Aorta (tissue), 5 donors: ENCODE results near the gene MAP3K13. TPM values are rescaled to one million over a fixed set of nuclear protein-coding genes. Genes with fewer than 3 reads are reported as not detected.
A peak's percentile ranks its signal among the peaks of the same experiment; 100 is the strongest.

Experiments
- ATAC-seq: fragments of 200-7000 bp; cut with Tn5 transposase; one replicate; pipeline ENCODE4 v1.9.1; 2022; ENCODE audit warnings: moderate library complexity; ENCODE audit not compliant: low FRiP score
- DNase-seq, 2 donors: peaks; one replicate each; pipeline ENCODE4 v3.0.0-alpha.2; 2020
- H3K27ac ChIP-seq, 2 donors: one replicate each; pipeline ENCODE4 v1.5.1; 2013; ENCODE audit warnings: low read length in 2 of 2, mild to moderate bottlenecking in 2 of 2, moderate library complexity in 2 of 2, control low read depth in 1 of 2, inconsistent platforms in 1 of 2, low read depth in 1 of 2
- H3K27me3 ChIP-seq, 2 donors: one replicate each; pipeline ENCODE4 v1.6.1; 2013; ENCODE audit warnings: control low read depth in 1 of 2, low read length in 1 of 2, mild to moderate bottlenecking in 1 of 2, moderate library complexity in 1 of 2; ENCODE audit not compliant: insufficient read depth in 2 of 2, control insufficient read depth in 1 of 2
- H3K36me3 ChIP-seq, 2 donors: one replicate each; pipeline ENCODE4 v1.6.1; 2013; ENCODE audit warnings: control low read depth in 1 of 2, low read length in 1 of 2, mild to moderate bottlenecking in 1 of 2; ENCODE audit not compliant: insufficient read depth in 2 of 2, control insufficient read depth in 1 of 2
- H3K4me1 ChIP-seq, 2 donors: one replicate each; pipeline ENCODE4 v1.6.1; 2013; ENCODE audit warnings: low read length in 2 of 2, control low read depth in 1 of 2, mild to moderate bottlenecking in 1 of 2, moderate library complexity in 1 of 2; ENCODE audit not compliant: insufficient read depth in 2 of 2, control insufficient read depth in 1 of 2
- H3K4me3 ChIP-seq, 2 donors: one replicate each; pipeline ENCODE4 v1.5.1; 2013; ENCODE audit warnings: low read length in 2 of 2, control low read depth in 1 of 2, mild to moderate bottlenecking in 1 of 2
- H3K9me3 ChIP-seq: one replicate; pipeline ENCODE4 v1.6.1; 2013; ENCODE audit warnings: mild to moderate bottlenecking, low read length; ENCODE audit not compliant: control insufficient read depth
- WGBS, 2 donors: extraction: QIAGEN DNeasy Blood & Tissue Kit; methylation state at CpG; one replicate each; pipeline ENCODE4 v1.1.7; 2013; 5-methylcytosine and 5-hydroxymethylcytosine counted together
- intact Hi-C, 2 donors: fragments of 100-400 bp; cut with DNase I; formaldehyde crosslinking; loops; one replicate each; pipeline versions ENCODE4 v1.14.2 to v1.15.0; 2022
- long read RNA-seq, 2 donors: library from polyadenylated mRNA; unstranded; transcript quantifications; one replicate each; pipeline ENCODE4 v2.0.0, GENCODE V29; 2020 to 2021
- polyA plus RNA-seq, 2 donors: library from polyadenylated mRNA; stranded (reverse); fragments of 200-250 nt; gene quantifications; one replicate each; pipeline ENCODE4 v1.2.3, GENCODE V29; 2013
- total RNA-seq, 2 donors: library from RNA; stranded (reverse); fragmentation: NEBNext Ultra II Directional; extraction: Animal tissue kit (Norgen Biotek cat#: 25700); gene quantifications; one replicate each; pipeline ENCODE4 v1.2.1, GENCODE V29; 2021
- donor health status: healthy with polysubstance abuse.
- donor health status: Bipolar disorder and iron deficiency.
- donor health status: DM: no; HTN: no; CAD: no.
- donor health status: DM: no; HTN: no; CAD: no.
- donor health status: DM: yes; HTN: yes; CAD: no.

Gene MAP3K13, protein sequence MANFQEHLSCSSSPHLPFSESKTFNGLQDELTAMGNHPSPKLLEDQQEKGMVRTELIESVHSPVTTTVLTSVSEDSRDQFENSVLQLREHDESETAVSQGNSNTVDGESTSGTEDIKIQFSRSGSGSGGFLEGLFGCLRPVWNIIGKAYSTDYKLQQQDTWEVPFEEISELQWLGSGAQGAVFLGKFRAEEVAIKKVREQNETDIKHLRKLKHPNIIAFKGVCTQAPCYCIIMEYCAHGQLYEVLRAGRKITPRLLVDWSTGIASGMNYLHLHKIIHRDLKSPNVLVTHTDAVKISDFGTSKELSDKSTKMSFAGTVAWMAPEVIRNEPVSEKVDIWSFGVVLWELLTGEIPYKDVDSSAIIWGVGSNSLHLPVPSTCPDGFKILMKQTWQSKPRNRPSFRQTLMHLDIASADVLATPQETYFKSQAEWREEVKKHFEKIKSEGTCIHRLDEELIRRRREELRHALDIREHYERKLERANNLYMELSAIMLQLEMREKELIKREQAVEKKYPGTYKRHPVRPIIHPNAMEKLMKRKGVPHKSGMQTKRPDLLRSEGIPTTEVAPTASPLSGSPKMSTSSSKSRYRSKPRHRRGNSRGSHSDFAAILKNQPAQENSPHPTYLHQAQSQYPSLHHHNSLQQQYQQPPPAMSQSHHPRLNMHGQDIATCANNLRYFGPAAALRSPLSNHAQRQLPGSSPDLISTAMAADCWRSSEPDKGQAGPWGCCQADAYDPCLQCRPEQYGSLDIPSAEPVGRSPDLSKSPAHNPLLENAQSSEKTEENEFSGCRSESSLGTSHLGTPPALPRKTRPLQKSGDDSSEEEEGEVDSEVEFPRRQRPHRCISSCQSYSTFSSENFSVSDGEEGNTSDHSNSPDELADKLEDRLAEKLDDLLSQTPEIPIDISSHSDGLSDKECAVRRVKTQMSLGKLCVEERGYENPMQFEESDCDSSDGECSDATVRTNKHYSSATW
- total RNA-seq (10 to 100 TPM; 25.3 to 28.7 TPM), polyA plus RNA-seq (10 to 100 TPM; 19.8 to 38.4 TPM)
- long read RNA-seq, donor 1, transcript MAP3K13-212 (3 exons, 1,681 nt), result major isoform, 8 of 23 reads
- long read RNA-seq, donor 1, partial matches to known transcripts, result 3 of 23 reads
- long read RNA-seq, donor 1, other reads (novel, unspliced or antisense), result 12 of 23 reads
- long read RNA-seq, donor 2, transcript MAP3K13-212 (3 exons, 1,681 nt), result major isoform, 10 of 19 reads
- long read RNA-seq, donor 2, partial matches to known transcripts, result 2 of 19 reads
- long read RNA-seq, donor 2, other reads (novel, unspliced or antisense), result 7 of 19 reads

DNA sequence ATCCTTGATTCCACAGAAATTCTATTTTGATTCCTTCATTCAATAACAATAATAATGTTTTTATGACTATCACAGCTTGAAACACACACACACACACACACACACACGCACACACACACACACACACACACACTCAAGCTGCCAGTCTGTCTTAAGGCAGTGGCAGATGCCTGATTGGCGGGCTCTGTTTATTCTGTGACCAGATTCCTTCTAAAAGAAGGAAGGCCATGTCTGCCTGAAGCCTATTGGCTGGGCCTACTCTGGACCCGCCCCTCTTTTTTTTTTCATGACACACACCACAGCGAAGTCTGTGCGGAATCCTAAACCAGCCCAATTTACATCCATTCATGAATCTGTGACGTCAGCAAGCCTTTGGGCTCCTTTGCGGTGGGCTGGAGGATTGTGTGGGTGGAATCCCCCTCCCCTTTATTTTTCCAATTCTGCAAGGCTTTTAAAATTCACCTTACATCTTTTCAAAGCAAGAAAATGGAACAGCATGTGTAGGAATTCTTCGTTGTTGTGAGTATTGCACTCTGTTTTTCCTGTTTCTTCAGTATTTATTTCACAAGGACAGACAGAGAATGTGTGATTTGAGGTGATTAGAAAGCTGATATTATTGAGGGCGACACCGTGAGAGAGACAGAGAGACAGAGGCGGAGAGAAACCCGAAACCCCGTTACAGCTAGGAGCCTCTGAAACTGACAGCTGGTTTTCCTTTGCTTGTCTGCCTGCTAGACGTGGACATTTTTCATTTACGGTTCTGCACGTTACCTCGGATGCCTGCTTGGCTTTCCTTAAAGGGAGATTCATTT is at the start of gene MAP3K13:
Gene MAP3K13, plus strand, starts transcription at position 287 of the 812 bp plus-strand sequence. CDS start 65,446 bp downstream, outside the sequence.
- no peaks in the 10 kb centered on the region for H3K27me3 ChIP-seq
- peaks cover 0 to 1% of the 10 kb centered on the region in 2 donors for H3K4me1 ChIP-seq
- 2 to 3% methylated on average over 17 of the region's 17 CpGs for WGBS, 2 donors
- H3K27ac ChIP-seq, result peak within 1 kb of the TSS in 1 of 2 donors; percentile 76
- H3K9me3 ChIP-seq, result no peaks in the 10 kb centered on the region
- ATAC-seq (peak; percentile 97), DNase-seq (peak; percentile 87)
- intact Hi-C loops, result no loop called here
- peak within 1 kb of the TSS; percentile 82 to 100 for H3K4me3 ChIP-seq
- no peaks in the 10 kb centered on the region for H3K36me3 ChIP-seq

DNA sequence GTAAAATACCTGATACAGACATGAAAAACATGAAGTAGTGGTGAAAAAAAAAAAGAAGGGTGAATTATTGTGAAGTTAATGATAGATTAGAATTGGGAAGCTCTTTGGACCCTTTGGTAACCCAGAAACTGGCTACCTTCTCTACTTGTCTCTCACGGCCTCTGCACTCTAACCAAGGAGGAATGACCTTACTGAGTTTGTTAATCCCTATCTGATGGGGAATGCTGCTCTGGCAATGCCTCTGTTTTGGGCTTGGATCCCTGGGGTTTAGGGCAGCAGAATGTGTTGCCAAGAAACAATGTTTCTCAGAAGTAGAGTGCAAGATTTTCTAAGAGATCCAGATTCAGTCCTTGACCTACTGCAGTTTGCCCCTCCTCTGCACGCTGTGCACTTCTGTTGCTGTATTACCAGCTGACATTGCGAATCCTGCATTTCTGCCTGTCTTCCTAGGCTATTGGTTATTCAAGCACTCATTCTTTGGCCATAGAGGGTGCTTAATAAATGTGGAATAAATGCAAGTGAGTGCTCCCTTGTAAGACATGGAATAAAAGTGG is 49.2 kb upstream of the MAP3K13 start:
- Histone ChIP-seq H3K27me3 (no peaks in the 10 kb centered on the region), H3K36me3 (peaks cover 0 to 6% of the 10 kb centered on the region in 2 donors), H3K4me1 (no peaks in the 10 kb centered on the region), H3K27ac (no peak overlapping the region), H3K9me3 (no peaks in the 10 kb centered on the region), H3K4me3 (no peak overlapping the region)
- WGBS, 2 donors, result 38 to 58% methylated on average over 3 of the region's 3 CpGs
- no peak for DNase-seq
- intact Hi-C loops, result no loop called here
- no peak for ATAC-seq

DNA sequence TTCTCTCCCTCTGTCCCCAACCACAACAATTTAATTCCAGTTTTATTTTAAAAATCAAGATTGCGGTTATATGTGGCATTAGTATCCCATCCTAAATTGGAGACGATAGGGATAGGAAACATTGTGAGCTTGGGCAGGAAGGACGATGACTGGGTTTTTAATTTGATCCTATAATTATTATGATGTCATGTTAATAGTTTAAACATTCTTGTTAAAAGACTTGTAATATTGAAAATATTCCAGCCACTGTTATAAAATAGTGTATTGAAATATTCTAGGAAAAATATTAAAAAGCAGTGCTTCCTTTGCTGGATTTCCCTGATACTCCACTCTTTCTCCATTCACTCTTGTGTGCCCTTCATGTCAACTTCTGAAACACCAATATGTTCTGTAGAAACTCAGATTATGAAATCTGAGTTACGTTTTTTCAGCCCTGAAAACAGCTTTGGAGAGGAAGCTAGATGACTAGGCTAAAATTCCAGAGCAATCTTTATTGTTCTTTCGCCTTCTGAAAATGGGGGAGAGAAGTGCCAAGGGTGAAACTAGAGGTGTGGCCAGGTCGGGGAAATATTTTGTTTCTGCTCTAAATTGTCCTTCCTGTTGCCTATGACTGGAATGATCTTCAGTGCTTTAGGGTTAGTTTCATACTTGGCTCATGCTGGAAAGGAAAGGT is 46.1 kb upstream of the MAP3K13 start:
- no peaks in the 10 kb centered on the region for H3K9me3 ChIP-seq
- DNase-seq (no peak), ATAC-seq (peak; percentile 11)
- peak overlapping the region; percentile 36 to 56 for H3K4me3 ChIP-seq
- intact Hi-C loops, result no loop called here
- H3K27me3 ChIP-seq, result no peaks in the 10 kb centered on the region
- no peaks in the 10 kb centered on the region for H3K36me3 ChIP-seq
- H3K4me1 ChIP-seq, result no peaks in the 10 kb centered on the region
- no peak overlapping the region for H3K27ac ChIP-seq
- WGBS, 2 donors, result 32 to 35% methylated on average over 6 of the region's 6 CpGs

DNA sequence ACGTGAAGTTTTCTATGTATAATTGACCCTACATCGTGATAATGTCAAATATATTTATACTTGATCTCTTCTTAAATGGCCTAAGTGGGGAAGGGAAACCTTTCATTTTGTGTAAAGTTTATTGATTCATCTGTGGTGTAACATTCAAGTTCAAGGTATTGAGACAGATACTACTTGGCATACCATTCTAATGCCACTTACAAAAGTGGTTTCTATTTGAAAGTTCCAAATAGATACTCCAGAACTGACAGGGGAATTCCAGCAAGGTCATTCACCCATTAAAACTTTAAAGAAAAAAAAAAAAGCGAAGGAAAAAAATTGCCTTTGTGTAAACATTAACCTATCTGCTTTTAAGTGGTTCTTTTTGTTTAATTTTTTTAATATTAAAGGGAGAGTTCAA is 45.3 kb upstream of the MAP3K13 start:
- Histone ChIP-seq H3K4me3 (no peak overlapping the region), H3K27ac (no peak overlapping the region)
- no peak for ATAC-seq

DNA sequence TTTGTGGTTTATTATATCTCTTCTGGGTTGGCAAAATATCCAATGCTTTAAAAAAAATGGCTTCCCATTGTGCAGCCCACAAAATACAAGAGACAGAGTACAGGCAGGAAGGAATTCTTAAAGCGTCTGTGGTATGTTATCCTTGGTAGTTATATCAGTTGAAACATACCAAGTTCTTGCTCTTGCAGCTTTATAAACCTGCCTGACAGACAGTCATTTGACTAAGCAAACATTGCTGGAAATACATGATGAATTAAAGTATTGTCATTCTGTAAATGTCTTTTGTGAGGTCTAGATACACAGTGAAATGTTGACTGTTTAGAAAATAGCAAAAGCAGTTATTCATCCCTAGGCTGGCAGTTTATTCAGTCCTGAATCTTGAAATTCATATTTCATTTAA is 44.8 kb upstream of the MAP3K13 start:
- whole genome bisulfite sequencing, 2 donors, result 4 to 10% methylated on average over 1 of the region's 1 CpG
- Histone ChIP-seq H3K27me3 (no peaks in the 10 kb centered on the region), H3K4me1 (no peaks in the 10 kb centered on the region), H3K4me3 (no peak overlapping the region), H3K36me3 (no peaks in the 10 kb centered on the region), H3K9me3 (no peaks in the 10 kb centered on the region), H3K27ac (no peak overlapping the region)
- ATAC-seq (no peak), DNase-seq (no peak)
- intact Hi-C loops, result no loop called here

More for the DNA sequence above, 45.3 kb upstream of the MAP3K13 start:
- Histone ChIP-seq H3K9me3 (no peaks in the 10 kb centered on the region), H3K36me3 (no peaks in the 10 kb centered on the region), H3K4me1 (no peaks in the 10 kb centered on the region), H3K27me3 (no peaks in the 10 kb centered on the region)
- intact Hi-C loops, result no loop called here
- WGBS, 2 donors, result 31 to 33% methylated on average over 3 of the region's 3 CpGs
- no peak for DNase-seq

DNA sequence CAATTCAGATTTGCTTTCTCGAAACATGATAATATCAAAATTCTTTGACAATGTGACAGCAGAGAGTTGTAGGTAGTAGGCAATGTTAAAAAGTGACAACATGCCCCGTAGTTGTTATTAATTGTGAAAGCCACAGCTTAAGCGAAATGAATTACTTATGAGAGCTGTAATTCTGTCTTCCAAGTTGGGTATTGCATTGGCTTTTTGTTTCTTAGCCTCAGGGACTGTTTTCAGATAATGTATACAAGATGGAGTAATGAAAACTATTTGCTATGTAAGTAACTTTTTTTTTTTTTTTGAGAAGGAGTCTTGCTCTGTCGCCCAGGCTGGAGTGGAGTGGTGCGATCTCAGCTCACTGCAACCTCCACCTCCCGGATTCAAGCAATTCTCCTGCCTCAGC is 43.1 kb upstream of the MAP3K13 start:
- H3K9me3 ChIP-seq, result no peaks in the 10 kb centered on the region
- no peaks in the 10 kb centered on the region for H3K27me3 ChIP-seq
- WGBS, 2 donors, result 93 to 95% methylated on average over 6 of the region's 6 CpGs
- no peak overlapping the region for H3K4me3 ChIP-seq
- DNase-seq (no peak), ATAC-seq (no peak)
- no peaks in the 10 kb centered on the region for H3K36me3 ChIP-seq
- H3K4me1 ChIP-seq, result no peaks in the 10 kb centered on the region
- no peak overlapping the region for H3K27ac ChIP-seq
- intact Hi-C loops, result no loop called here

DNA sequence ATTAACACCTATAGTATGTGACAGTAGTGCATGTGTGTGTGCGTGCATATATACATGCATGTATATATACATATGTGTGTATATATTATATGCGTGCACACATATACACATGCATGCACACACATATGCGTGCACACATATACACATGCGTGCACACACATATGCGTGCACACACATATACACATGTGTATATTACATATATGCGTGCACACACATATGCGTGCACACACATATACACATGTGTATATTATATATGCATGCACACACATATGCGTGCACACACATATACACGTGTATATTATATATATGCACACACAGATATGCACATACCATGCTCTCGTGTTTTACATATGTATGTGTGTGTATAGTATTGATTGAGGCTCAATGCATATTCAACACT is 42.0 kb upstream of the MAP3K13 start:
- Histone ChIP-seq H3K9me3 (no peaks in the 10 kb centered on the region), H3K4me3 (no peak overlapping the region), H3K27ac (no peak overlapping the region), H3K27me3 (no peaks in the 10 kb centered on the region), H3K36me3 (no peaks in the 10 kb centered on the region), H3K4me1 (no peaks in the 10 kb centered on the region)
- DNase-seq, result no peak
- 94 to 97% methylated on average over 10 of the region's 10 CpGs for WGBS, 2 donors
- no peak for ATAC-seq
- intact Hi-C loops, result no loop called here
